Heart left ventricle (tissue), 13 donors: ENCODE results near the gene DNAI2.

Experiments
- CTCF ChIP-seq, 12 donors: fragments of 200-600 bp; sonication (generic) in 4 of 12; IDR thresholded peaks; one replicate each; pipeline versions ENCODE4 v1.5.0 to v1.8.0; 2018 to 2022; ENCODE audit warnings: antibody characterized with exemption in 12 of 12, mild to moderate bottlenecking in 5 of 12
- POLR2A ChIP-seq, 2 donors: fragments of 450-650 bp; IDR thresholded peaks; one replicate each; pipeline ENCODE4 v1.6.1; 2017; ENCODE audit warnings: antibody characterized with exemption in 2 of 2, mild to moderate bottlenecking in 2 of 2, moderate library complexity in 2 of 2
- donor health status: ischemic (EF 13 %, LVEDD 7.1; RV severe dilation, severe dysfunction).
- donor health status: DM: no; HTN: yes; CAD: no.
- donor health status: DM: no; HTN: no; CAD: no.
- donor health status: ischemic (EF 25% LVEDD 6.9; RV normal size, moderate dysfunction).
- donor health status: ischemic (EF 25% LVEDD 5.7; RV mildly dilated, moderate dysfunction).
- donor health status: ischemic (EF 35%, LVEDD 5.7; RV mildly dilated, moderate dysfunction).
- donor health status: nonischemic (EF 11% LVEDD 7.7; RV severe dilation, severe dysfunction).
- donor health status: DM: yes; HTN: yes; CAD: no.
- donor health status: PGD.
- donor health status: ischemic (EF 29% LVEDD 5.4; RV normal size, mild dysfunction).
- donor health status: nonischemic (EF 23%, LVEDD 6.1; RV moderate dilation, normal function).

- TF ChIP-seq CTCF (IDR thresholded peaks at IDR 0.05) (no peak), POLR2A (IDR thresholded peaks at IDR 0.05) (no peak)
Measured at GRCh38 chr17:74362810-74363498, 88.9 kb downstream of the DNAI2 start.
